SK-N-SH (cell line): ENCODE measurements around the gene LPCAT1.

Experiments used
- GABPA ChIP-seq: IDR thresholded peaks from 2 replicates; pipeline ENCODE4 v1.4.0; 2012; ENCODE audit warnings: low read depth, mild to moderate bottlenecking
- MEF2A ChIP-seq: IDR thresholded peaks from 2 replicates; pipeline ENCODE4 v1.4.0; 2012; ENCODE audit warnings: low read depth, borderline replicate concordance
- RFX5 ChIP-seq: IDR thresholded peaks from 2 replicates; pipeline ENCODE4 v1.6.1; 2012; ENCODE audit warnings: mild to moderate bottlenecking, improper control_type of control experiment, low read length
- RXRA ChIP-seq: IDR thresholded peaks from 2 replicates; pipeline ENCODE4 v1.4.0; 2012; ENCODE audit warnings: low read depth, mild to moderate bottlenecking, borderline replicate concordance
- TCF12 ChIP-seq: IDR thresholded peaks from 2 replicates; pipeline ENCODE4 v1.4.0; 2012
- TF ChIP-seq, protein P1 (sequence below): fragments of 200-600 bp; sonication (generic); IDR thresholded peaks from 2 replicates; pipeline ENCODE4 v1.6.1; 2017; ENCODE audit warnings: antibody characterized with exemption, mild to moderate bottlenecking, moderate library complexity
- TF ChIP-seq, protein P2 (sequence below): IDR thresholded peaks from 2 replicates; pipeline ENCODE4 v1.4.0; 2012; ENCODE audit warnings: low read depth

GRCh38 chr5:1479066-1479465, 44.7 kb downstream of the LPCAT1 start:
- TF ChIP-seq, protein P1, sequence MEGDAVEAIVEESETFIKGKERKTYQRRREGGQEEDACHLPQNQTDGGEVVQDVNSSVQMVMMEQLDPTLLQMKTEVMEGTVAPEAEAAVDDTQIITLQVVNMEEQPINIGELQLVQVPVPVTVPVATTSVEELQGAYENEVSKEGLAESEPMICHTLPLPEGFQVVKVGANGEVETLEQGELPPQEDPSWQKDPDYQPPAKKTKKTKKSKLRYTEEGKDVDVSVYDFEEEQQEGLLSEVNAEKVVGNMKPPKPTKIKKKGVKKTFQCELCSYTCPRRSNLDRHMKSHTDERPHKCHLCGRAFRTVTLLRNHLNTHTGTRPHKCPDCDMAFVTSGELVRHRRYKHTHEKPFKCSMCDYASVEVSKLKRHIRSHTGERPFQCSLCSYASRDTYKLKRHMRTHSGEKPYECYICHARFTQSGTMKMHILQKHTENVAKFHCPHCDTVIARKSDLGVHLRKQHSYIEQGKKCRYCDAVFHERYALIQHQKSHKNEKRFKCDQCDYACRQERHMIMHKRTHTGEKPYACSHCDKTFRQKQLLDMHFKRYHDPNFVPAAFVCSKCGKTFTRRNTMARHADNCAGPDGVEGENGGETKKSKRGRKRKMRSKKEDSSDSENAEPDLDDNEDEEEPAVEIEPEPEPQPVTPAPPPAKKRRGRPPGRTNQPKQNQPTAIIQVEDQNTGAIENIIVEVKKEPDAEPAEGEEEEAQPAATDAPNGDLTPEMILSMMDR, result no peak
- TF ChIP-seq RXRA (no peak), TCF12 (no peak), RFX5 (no peak), GABPA (no peak), MEF2A (no peak)
- TF ChIP-seq, protein P2, sequence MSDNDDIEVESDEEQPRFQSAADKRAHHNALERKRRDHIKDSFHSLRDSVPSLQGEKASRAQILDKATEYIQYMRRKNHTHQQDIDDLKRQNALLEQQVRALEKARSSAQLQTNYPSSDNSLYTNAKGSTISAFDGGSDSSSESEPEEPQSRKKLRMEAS, result no peak
